Omental fat pad (tissue), 4 donors: ENCODE data around the gene CIITA. TPM values are rescaled to one million over a fixed set of nuclear protein-coding genes. Genes with fewer than 3 reads are reported as not detected.

Experiments used
- ATAC-seq: fragments of 150-250 bp; one replicate; pipeline ENCODE4 v1.9.1; 2016; ENCODE audit warnings: mild to moderate bottlenecking, moderate library complexity; ENCODE audit not compliant: low FRiP score
- DNase-seq: peaks from one replicate; pipeline ENCODE4 v3.0.0-alpha.2; 2019; ENCODE audit warnings: low spot score
- CTCF ChIP-seq, 3 donors: fragments of 450-650 bp; IDR thresholded peaks; one replicate each; pipeline ENCODE4 v1.5.1; 2016 to 2017; ENCODE audit warnings: antibody characterized with exemption in 3 of 3, mild to moderate bottlenecking in 3 of 3, moderate library complexity in 2 of 3
- total RNA-seq, 4 donors: library from RNA; depleted of rRNA; stranded (reverse); fragments of >200 nt; gene quantifications; one replicate each; pipeline ENCODE4 v1.1.0, GENCODE V29; 2016

CIITA gene
- total RNA-seq, 4 donors from 2014 or later, result 3.2 to 101 (median 11.2) TPM

GRCh38 chr16:10978871-10979446 lies 102.0 kb downstream of the CIITA start:
- DNase-seq, result no peak
- ATAC-seq, result no peak
- TF ChIP-seq CTCF (IDR thresholded peaks at IDR 0.05), result no peak

- DNase-seq (no peak), ATAC-seq (peak; percentile 69)
- TF ChIP-seq CTCF (IDR thresholded peaks at IDR 0.05), result no peak
These were observed 103.0 kb downstream of the CIITA start for GRCh38 chr16:10979717-10980601.

GRCh38 chr16:10980813-10981212 lies 103.8 kb downstream of the CIITA start:
- ATAC-seq (no peak), DNase-seq (no peak)
- TF ChIP-seq CTCF (IDR thresholded peaks at IDR 0.05), result no peak

GRCh38 chr16:10981697-10982216 lies 104.8 kb downstream of the CIITA start:
- TF ChIP-seq CTCF (IDR thresholded peaks at IDR 0.05), result no peak
- ATAC-seq, result no peak

GRCh38 chr16:10982465-10983150 lies 105.6 kb downstream of the CIITA start:
- DNase-seq (no peak), ATAC-seq (no peak)
- TF ChIP-seq CTCF (IDR thresholded peaks at IDR 0.05), result no peak

More at GRCh38 chr16:10981697-10982216, 104.8 kb downstream of the CIITA start:
- no peak for DNase-seq

GRCh38 chr16:10983159-10983558 lies 106.2 kb downstream of the CIITA start:
- DNase-seq, result no peak
- TF ChIP-seq CTCF (IDR thresholded peaks at IDR 0.05), result no peak
- ATAC-seq, result no peak
